B cell (primary cell): Measurements from ENCODE around the gene GAK.

Source experiments
- EZH2 ChIP-seq: IDR thresholded peaks from 2 replicates; pipeline ENCODE4 v1.6.1; 2012; ENCODE audit warnings: borderline replicate concordance, low read depth, mild to moderate bottlenecking, moderate library complexity, low read length; ENCODE audit not compliant: insufficient read depth, poor library complexity, severe bottlenecking
- TF ChIP-seq, protein P1 (sequence below): fragments of 200-600 bp; IDR thresholded peaks from one replicate; pipeline ENCODE4 v1.8.0; 2022; ENCODE audit warnings: antibody characterized with exemption, mild to moderate bottlenecking

- TF ChIP-seq, protein P1, sequence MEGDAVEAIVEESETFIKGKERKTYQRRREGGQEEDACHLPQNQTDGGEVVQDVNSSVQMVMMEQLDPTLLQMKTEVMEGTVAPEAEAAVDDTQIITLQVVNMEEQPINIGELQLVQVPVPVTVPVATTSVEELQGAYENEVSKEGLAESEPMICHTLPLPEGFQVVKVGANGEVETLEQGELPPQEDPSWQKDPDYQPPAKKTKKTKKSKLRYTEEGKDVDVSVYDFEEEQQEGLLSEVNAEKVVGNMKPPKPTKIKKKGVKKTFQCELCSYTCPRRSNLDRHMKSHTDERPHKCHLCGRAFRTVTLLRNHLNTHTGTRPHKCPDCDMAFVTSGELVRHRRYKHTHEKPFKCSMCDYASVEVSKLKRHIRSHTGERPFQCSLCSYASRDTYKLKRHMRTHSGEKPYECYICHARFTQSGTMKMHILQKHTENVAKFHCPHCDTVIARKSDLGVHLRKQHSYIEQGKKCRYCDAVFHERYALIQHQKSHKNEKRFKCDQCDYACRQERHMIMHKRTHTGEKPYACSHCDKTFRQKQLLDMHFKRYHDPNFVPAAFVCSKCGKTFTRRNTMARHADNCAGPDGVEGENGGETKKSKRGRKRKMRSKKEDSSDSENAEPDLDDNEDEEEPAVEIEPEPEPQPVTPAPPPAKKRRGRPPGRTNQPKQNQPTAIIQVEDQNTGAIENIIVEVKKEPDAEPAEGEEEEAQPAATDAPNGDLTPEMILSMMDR, result no peak
- TF ChIP-seq EZH2, result no peak
Observed at GRCh38 chr4:964346-965025, 32.4 kb upstream of the GAK start.
